ENCODE results near the gene FRMD5.

DNA sequence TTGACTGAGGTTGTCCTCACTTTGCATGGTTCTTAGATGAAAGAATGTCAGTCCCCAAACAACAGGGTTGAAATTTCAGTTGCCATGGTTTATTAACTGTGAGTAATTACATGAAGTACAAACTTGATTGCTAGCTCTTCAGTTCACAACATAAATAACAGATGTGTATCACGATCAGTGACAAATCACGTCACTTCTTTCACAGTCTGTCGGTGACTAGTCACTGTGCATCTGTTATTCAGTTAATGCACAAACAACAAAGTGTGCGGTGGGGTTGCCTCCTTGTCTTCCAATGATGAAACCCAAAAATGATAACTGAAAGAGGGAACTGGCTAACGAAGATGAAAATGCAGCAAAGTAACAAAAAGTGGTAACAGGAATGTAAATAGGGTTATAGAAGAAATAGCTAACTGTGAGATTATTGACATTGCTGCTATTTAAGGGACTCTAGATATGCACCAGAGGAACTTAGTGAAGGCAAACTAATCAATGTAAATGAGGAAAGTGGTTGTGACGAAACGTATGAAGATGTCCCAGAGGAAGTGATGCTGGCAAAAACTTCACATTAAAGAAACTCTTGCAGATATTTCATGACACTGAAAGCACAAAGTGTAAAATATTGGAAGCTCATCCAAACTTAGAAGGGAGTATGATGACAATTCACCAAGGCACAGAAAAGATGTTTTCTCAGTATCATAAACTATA lies 208.9 kb downstream of the FRMD5 start:
- TF ChIP-seq, protein P1, sequence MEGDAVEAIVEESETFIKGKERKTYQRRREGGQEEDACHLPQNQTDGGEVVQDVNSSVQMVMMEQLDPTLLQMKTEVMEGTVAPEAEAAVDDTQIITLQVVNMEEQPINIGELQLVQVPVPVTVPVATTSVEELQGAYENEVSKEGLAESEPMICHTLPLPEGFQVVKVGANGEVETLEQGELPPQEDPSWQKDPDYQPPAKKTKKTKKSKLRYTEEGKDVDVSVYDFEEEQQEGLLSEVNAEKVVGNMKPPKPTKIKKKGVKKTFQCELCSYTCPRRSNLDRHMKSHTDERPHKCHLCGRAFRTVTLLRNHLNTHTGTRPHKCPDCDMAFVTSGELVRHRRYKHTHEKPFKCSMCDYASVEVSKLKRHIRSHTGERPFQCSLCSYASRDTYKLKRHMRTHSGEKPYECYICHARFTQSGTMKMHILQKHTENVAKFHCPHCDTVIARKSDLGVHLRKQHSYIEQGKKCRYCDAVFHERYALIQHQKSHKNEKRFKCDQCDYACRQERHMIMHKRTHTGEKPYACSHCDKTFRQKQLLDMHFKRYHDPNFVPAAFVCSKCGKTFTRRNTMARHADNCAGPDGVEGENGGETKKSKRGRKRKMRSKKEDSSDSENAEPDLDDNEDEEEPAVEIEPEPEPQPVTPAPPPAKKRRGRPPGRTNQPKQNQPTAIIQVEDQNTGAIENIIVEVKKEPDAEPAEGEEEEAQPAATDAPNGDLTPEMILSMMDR (IDR thresholded peaks at IDR 0.05; ENCODE audit: poor library complexity) = no peak
- TF ChIP-seq EZH2 (IDR thresholded peaks at IDR 0.05; ENCODE audit: borderline replicate concordance) = no peak
- no peak for TF ChIP-seq EZH2phosphoT487 (IDR thresholded peaks at IDR 0.05; ENCODE audit: low read depth, severe bottlenecking, unreplicated experiment)
